ENCODE measurements around the gene MTRFR.

The MTRFR gene

GRCh38 chr12:123251403-123252076, 18.3 kb downstream of the MTRFR start:
- TF ChIP-seq POLR2AphosphoS5 (IDR thresholded peaks at IDR 0.05; ENCODE audit: low read depth, low read length) (no peak), TAF1 (IDR thresholded peaks at IDR 0.05; ENCODE audit: borderline replicate concordance, insufficient read depth, low read length) (no peak), FOXP2 (optimal IDR thresholded peaks at IDR 0.05; ENCODE audit: borderline replicate concordance, extremely low read depth, extremely low read length, insufficient read depth) (no peak), REST (IDR thresholded peaks at IDR 0.05; ENCODE audit: insufficient read depth in 1 of 2, low read depth in 2 of 2, low read length in 2 of 2) (no peak), SIN3A (IDR thresholded peaks at IDR 0.05; ENCODE audit: borderline replicate concordance, insufficient read depth, low read length) (no peak)

- TF ChIP-seq FOXP2 (optimal IDR thresholded peaks at IDR 0.05; ENCODE audit: borderline replicate concordance, extremely low read depth, extremely low read length, insufficient read depth) (no peak), SIN3A (IDR thresholded peaks at IDR 0.05; ENCODE audit: borderline replicate concordance, insufficient read depth, low read length) (no peak), POLR2AphosphoS5 (IDR thresholded peaks at IDR 0.05; ENCODE audit: low read depth, low read length) (no peak), TAF1 (IDR thresholded peaks at IDR 0.05; ENCODE audit: borderline replicate concordance, insufficient read depth, low read length) (no peak), REST (IDR thresholded peaks at IDR 0.05; ENCODE audit: insufficient read depth in 1 of 2, low read depth in 2 of 2, low read length in 2 of 2) (no peak)
Observed at GRCh38 chr12:123253641-123254459, 20.6 kb downstream of the MTRFR start.

GRCh38 chr12:123254853-123255446, 21.7 kb downstream of the MTRFR start:
- TF ChIP-seq TAF1 (IDR thresholded peaks at IDR 0.05; ENCODE audit: borderline replicate concordance, insufficient read depth, low read length) = no peak
- TF ChIP-seq POLR2AphosphoS5 (IDR thresholded peaks at IDR 0.05; ENCODE audit: low read depth, low read length) = no peak
- no peak for TF ChIP-seq SIN3A (IDR thresholded peaks at IDR 0.05; ENCODE audit: borderline replicate concordance, insufficient read depth, low read length)
- no peak for TF ChIP-seq FOXP2 (optimal IDR thresholded peaks at IDR 0.05; ENCODE audit: borderline replicate concordance, extremely low read depth, extremely low read length, insufficient read depth)
- no peak for TF ChIP-seq REST (IDR thresholded peaks at IDR 0.05; ENCODE audit: insufficient read depth in 1 of 2, low read depth in 2 of 2, low read length in 2 of 2)

GRCh38 chr12:123258593-123258992, 25.4 kb downstream of the MTRFR start:
- no peak for TF ChIP-seq FOXP2 (optimal IDR thresholded peaks at IDR 0.05; ENCODE audit: borderline replicate concordance, extremely low read depth, extremely low read length, insufficient read depth)
- no peak for TF ChIP-seq REST (IDR thresholded peaks at IDR 0.05; ENCODE audit: insufficient read depth in 1 of 2, low read depth in 2 of 2, low read length in 2 of 2)
- TF ChIP-seq POLR2AphosphoS5 (IDR thresholded peaks at IDR 0.05; ENCODE audit: low read depth, low read length) = no peak; the same call in 1 of the 2 replicates
- no peak for TF ChIP-seq SIN3A (IDR thresholded peaks at IDR 0.05; ENCODE audit: borderline replicate concordance, insufficient read depth, low read length)
- no peak for TF ChIP-seq TAF1 (IDR thresholded peaks at IDR 0.05; ENCODE audit: borderline replicate concordance, insufficient read depth, low read length)

All from PFSK-1 (cell line).